SK-N-SH (cell line): ENCODE measurements around the gene MLLT3.

Experiments
- YY1 ChIP-seq: IDR thresholded peaks from 2 replicates; pipeline ENCODE4 v1.4.0; 2012; ENCODE audit warnings: low read depth, mild to moderate bottlenecking
- TF ChIP-seq, protein P1 (sequence below): fragments of 150-350 bp; IDR thresholded peaks from 2 replicates; pipeline ENCODE4 v1.6.1; 2017; ENCODE audit warnings: antibody characterized with exemption, low read length, low read depth, borderline replicate concordance

DNA sequence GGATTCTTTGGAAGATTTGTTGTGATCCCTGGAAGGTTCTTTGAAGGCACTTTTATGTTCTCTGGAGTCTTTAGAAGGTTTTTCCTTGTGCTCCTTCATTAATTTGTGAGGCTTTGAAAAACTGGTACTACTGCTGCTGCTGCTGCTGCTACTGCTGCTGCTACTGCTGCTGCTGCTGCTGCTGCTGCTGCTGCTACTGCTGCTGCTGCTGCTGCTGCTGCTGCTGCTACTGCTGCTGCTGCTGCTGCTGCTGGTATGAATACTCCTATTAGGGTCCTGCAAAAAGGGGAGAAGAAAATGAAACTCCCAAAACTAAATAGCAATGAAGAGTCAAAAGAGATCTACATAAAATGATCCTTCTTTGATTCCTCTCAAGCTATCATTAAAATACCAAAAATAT is 208.1 kb downstream of the MLLT3 start:
- no peak for TF ChIP-seq YY1
- TF ChIP-seq, protein P1, sequence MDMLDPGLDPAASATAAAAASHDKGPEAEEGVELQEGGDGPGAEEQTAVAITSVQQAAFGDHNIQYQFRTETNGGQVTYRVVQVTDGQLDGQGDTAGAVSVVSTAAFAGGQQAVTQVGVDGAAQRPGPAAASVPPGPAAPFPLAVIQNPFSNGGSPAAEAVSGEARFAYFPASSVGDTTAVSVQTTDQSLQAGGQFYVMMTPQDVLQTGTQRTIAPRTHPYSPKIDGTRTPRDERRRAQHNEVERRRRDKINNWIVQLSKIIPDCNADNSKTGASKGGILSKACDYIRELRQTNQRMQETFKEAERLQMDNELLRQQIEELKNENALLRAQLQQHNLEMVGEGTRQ = no peak
